HFF-Myc (cell line): ENCODE data around the gene ARHGAP15.

Experiments
- DNase-seq: peaks from one replicate; pipeline ENCODE4 v3.0.0-alpha.2; 2011; ENCODE audit warnings: low read depth; ENCODE audit errors: extremely low read depth
- H3K4me3 ChIP-seq: replicated peaks from 2 replicates; pipeline ENCODE4 v1.5.1; 2011; ENCODE audit warnings: low read depth, mild to moderate bottlenecking, control low read depth, low read length
- TF ChIP-seq, protein P1 (sequence below): IDR thresholded peaks from 2 replicates; pipeline ENCODE4 v1.5.1; 2012; ENCODE audit warnings: mild to moderate bottlenecking, low read depth, low read length, control low read depth; ENCODE audit errors: missing control alignments

The ARHGAP15 gene

DNA sequence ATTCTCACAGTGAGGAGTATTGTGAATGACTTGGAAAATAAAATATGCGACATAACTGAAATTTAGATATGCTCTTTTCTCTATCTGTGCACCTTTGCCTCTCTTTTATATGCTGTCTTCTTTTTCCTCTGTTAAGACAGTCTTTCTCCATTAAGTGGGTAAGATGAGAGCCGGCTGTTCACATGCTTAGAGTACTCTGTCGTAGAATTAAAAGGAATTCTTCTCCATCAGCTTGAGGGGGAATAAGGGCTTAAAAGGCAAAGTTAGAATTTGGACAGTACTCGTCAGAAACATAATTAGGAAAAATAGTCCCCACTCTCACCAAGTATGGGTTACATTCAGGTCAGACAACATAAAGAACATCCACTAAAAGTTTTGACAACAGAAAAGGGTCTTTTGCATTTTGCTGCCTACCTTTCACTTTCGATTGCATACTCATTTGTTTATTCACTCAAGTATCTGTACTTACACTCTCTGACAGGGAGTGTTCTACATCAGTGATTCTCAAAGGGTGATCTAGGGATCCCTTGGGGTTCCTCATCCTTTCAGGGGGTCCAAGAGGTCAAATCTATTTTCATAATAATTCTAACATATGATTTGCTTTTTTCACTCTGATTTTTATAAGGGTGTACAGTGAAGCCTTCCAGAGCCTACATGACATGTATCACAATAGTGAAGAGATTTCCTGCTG is 48.0 kb downstream of the ARHGAP15 start:
- TF ChIP-seq, protein P1, sequence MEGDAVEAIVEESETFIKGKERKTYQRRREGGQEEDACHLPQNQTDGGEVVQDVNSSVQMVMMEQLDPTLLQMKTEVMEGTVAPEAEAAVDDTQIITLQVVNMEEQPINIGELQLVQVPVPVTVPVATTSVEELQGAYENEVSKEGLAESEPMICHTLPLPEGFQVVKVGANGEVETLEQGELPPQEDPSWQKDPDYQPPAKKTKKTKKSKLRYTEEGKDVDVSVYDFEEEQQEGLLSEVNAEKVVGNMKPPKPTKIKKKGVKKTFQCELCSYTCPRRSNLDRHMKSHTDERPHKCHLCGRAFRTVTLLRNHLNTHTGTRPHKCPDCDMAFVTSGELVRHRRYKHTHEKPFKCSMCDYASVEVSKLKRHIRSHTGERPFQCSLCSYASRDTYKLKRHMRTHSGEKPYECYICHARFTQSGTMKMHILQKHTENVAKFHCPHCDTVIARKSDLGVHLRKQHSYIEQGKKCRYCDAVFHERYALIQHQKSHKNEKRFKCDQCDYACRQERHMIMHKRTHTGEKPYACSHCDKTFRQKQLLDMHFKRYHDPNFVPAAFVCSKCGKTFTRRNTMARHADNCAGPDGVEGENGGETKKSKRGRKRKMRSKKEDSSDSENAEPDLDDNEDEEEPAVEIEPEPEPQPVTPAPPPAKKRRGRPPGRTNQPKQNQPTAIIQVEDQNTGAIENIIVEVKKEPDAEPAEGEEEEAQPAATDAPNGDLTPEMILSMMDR: no peak
- no peak for DNase-seq
- H3K4me3 ChIP-seq: no peak overlapping the region

DNA sequence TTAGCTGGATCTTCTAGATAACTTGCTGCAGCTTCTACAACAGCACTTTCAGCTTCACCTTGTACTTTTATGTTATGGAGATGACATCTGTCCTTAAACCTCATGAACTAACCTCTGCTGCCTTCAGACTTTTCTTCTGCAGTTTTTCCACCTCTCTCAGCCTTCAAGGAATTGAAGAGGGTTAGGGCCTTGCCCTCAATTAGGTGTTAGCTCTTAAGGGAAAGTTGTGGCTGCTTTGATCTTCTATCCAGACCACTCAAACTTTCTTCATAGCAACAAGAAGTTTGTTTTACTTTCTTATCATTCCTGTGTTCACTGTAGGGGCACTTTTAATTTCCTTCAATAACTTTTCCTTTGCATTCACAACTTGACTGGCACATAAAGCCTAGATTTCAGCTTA is 52.3 kb downstream of the ARHGAP15 start:
- TF ChIP-seq, protein P1: no peak
- DNase-seq: no peak
- H3K4me3 ChIP-seq: no peak overlapping the region

DNA sequence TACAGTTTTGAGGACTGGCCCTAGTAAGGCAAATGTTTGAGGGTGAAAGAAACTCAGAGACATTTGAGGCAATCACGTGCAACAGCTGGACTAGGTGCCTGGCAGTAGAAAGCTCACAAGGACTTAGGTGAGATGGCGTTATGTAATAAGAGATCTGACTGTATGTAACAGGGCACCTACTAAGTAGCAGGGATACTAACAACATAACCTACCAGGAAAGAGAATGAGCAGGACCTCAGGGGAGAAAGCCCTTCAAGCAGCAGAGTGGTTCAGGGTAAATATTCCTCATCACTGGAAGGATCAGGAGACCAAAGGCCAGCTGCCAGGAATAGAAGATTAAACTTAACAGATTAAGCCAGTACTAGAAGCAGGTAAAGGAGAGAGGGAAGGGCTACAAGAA is 53.4 kb downstream of the ARHGAP15 start:
- DNase-seq: no peak
- TF ChIP-seq, protein P1: no peak
- H3K4me3 ChIP-seq: no peak overlapping the region

DNA sequence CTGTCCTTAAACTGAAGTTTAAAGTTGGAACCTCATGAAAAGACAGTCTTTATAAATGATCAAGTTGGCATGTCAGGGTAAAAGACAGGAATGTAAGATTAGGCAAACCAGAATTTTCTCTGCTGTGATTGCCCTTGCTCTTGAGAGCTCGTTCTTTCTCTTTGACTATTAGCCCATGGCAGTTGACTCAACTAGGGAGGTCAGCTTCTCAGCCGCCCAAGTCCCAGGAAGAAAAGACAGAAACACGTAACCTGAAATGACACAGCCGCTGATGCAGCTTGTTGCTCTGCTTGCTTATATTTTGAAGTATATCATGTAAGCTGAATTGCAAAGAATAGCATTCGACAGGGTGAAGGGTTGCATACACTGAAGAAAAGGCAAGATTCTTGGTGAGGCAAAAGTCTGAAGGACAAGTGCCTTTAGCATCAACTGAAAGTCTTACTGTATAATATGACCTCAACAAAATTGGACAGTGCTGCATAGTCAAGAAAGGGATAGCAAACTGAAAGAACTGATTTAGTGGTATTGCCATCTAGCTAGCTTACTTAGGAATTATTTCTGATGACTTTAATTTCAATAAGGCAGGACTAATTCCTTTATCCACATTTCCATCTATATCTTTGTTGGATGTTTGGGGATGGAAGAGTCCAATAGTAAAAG is 54.7 kb downstream of the ARHGAP15 start:
- TF ChIP-seq, protein P1: no peak
- H3K4me3 ChIP-seq: no peak overlapping the region
- no peak for DNase-seq

DNA sequence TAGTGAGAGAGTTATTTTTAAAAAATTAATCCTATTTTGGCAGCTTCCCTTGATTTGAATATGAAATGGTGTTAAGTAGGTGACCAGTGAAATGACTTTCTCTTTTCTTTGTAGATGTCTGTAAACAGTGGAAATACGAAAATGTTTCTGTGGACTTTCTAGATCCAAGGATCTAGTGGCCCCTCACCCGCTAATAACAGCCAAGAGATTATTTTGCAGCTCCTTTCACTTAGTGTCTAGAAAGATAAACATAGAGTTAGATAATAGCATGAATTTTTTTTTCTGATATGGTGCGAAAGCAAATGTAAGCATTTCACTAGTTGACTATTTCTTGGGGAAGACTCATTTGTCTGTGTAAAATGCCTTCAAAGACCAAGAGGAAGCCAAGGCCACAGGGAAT is 57.7 kb downstream of the ARHGAP15 start:
- no peak overlapping the region for H3K4me3 ChIP-seq
- TF ChIP-seq, protein P1: no peak
- DNase-seq: no peak

DNA sequence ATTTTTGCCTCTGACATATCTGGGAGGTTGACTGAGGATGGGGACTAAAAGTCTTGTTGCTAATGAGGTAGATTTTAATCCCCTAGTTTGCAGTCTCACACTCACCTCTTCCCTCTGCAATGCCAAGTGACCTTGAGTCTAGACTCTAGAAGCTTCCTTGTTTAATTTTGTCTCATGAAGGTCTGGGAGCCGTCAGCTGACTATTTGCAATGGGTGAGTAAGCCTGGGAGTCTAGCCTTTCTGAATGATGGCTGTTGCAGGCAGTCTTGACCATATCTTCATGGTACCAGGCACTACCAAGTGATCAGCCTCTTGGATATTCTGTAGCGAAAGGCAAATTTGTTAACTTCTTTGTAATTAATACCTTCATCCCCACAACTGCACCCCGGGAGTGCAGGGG is 61.2 kb downstream of the ARHGAP15 start:
- H3K4me3 ChIP-seq: no peak overlapping the region
- no peak for DNase-seq
- TF ChIP-seq, protein P1: no peak
